HEK293T (cell line): ENCODE results near the gene SGSM2.

ENCODE experiments used
- CTBP1 ChIP-seq: fragments of 450-650 bp; IDR thresholded peaks from 2 replicates; pipeline ENCODE4 v1.6.1; 2016; ENCODE audit warnings: borderline replicate concordance
- FOXK2 ChIP-seq: fragments of 450-650 bp; IDR thresholded peaks from 2 replicates; pipeline ENCODE4 v1.6.1; 2016; ENCODE audit warnings: mild to moderate bottlenecking
- FOXM1 ChIP-seq: fragments of 450-650 bp; IDR thresholded peaks from 2 replicates; pipeline ENCODE4 v1.6.1; 2017; ENCODE audit warnings: mild to moderate bottlenecking, borderline replicate concordance
- NFRKB ChIP-seq: fragments of 450-650 bp; IDR thresholded peaks from 2 replicates; pipeline ENCODE4 v1.6.1; 2016; ENCODE audit warnings: mild to moderate bottlenecking, moderate library complexity
- SP1 ChIP-seq: fragments of 450-650 bp; IDR thresholded peaks from 2 replicates; pipeline ENCODE4 v1.6.1; 2017
- SUZ12 ChIP-seq: fragments of 450-650 bp; IDR thresholded peaks from 2 replicates; pipeline ENCODE4 v1.6.1; 2016; ENCODE audit warnings: mild to moderate bottlenecking

- no peak for TF ChIP-seq FOXK2
- TF ChIP-seq SUZ12 = no peak
- no peak for TF ChIP-seq NFRKB
- no peak for TF ChIP-seq SP1
- no peak for TF ChIP-seq FOXM1
- no peak for TF ChIP-seq CTBP1
Observed at GRCh38 chr17:2405247-2405926, 68.1 kb downstream of the SGSM2 start.
